Placental pericyte (primary cell): ENCODE data around the gene DCAF6. TPM values are rescaled to one million over a fixed set of nuclear protein-coding genes. Genes with fewer than 3 reads are reported as not detected.

ENCODE experiments used
- small RNA-seq: library from RNA; depleted of rRNA; stranded (forward); fragments of <200 nt; gene quantifications from one replicate; pipeline ENCODE3, GENCODE V24; 2012; ENCODE audit warnings: low replicate concordance
- total RNA-seq: library from RNA; depleted of rRNA; stranded (reverse); fragments of >200 nt; gene quantifications from 2 replicates; pipeline ENCODE4 v1.2.3, GENCODE V29; 2012

Gene DCAF6
- 45.5 and 50.3 TPM in 2 replicates for total RNA-seq

DNA sequence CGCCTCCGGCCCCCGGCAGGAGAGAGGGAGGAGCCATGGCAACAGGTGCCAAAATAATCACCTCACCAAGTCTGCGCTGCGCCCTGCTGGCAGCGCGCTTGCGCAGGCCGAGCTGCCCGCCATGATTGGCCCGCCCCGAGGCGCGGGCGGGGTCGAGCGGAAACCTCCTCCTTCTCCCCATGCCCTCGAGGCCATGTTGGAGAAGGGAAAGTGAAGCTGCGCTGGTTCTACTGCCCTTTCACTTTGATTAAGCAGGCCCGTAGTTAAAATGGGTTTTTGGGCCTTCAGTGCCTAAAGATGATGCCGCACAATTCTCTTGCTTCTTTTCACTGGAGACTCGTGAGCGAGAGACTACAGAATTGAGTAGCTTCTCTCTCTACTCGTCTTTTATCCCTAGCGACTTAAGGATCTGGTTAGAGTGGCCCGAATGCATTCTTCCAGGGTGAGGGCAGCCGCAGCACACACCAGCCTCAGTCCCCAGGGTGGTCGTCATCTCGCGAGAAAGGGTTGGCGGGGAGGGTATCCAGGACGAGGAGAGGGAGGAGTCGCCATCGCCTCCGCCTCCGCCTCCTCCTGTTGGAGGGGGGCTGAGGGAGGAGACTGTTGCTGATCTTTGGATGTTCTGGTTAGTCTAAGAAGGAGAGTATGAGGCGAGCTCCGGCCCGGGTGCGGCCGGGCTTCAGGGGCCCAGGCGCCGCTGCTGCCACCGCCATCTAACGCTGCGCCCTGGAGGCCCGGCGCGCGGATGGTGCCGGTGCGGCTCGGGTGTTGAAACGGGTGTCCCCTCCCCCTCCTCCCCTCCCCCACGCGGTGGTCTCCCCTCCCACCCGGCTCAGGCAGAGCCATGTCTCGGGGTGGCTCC is at the start of gene DCAF6:
DCAF6 (plus strand) TSS at position 616 of the 862 bp plus-strand sequence; CDS start at position 845, 229 bp downstream.

DNA sequence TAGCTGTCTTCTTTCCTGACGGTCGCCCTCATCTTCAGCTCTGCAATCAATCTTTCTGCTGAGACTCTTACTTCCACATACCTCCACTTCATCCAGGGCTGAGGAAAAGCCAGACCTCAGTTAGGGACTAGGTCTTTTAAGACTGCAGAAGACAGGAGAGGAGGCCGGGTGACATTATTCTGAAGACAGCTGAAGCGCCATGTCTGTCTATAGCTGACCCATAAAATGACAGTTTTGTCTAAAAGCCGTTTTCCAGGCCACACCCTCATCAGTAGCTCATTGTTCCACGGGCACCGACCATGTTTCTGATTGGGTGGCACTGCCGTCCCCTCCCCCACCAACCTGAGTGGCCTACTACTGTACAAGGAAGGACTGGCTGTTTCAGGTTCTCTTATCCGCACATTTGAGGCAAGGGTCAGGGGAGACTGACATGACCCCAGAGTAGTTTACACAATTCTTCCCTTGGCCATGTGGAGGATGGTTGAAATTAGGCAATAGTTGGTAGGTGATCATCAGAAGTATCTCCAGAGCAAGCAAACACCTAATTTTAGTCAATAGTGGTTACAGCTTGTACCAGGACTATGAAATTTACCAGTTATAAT is 22.5 kb upstream of the DCAF6 start, which contains the start of gene ADCY10:
ADCY10 (minus strand) TSS at position 240 of the 602 bp plus-strand sequence. CDS start 8,994 bp downstream, outside the sequence.

DNA sequence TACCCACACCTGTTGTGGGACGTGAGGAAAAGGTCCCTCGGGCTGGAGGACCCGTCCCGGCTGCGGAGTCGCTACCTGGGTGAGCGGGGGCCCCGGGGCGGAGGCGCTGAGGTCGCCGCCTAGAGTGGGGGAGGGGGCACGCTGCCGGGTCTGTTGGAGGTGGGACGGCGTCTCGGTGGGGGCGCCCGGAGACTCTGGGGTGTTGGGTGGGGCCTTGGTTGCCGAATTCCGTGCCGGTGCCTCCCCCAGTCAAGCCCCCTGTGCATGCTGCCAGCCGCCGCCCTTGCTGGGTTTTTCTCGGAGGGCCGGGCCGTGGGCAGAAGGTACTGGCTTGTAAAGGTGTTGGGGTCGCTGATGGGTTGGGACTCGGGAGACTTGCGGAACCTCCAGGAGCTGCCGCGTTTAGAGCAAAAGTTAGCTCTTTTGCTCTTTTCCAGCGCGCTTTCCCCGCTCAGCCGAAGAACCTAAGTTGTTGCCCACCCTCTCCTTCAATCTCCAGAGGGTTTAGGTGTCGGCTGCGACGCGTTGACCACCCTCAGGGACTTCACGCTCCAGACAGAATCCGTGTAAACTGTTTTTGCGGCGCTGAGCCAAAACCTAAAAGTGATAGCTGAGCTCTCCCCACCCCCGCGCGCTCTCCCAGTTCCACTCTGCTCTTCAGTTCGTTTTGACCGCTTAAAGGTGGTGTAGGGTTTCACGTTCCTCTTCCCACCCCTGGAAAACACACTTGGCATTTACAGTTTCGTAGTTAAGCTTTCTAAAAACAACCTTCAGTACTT is 636 bp downstream of the DCAF6 start, which contains the start of gene MPC2:
MPC2 (minus strand) TSS at position 143 of the 779 bp plus-strand sequence. CDS start 1,231 bp downstream, outside the sequence.

Small RNA genes within 50 kb of the gene (small RNA-seq; reads per million reads assigned to genes)
- gene MIR1255B2 = 0.13 reads per million

Other genes starting within 250 kb of the DCAF6 start
- 164 and 190 TPM in 2 replicates for gene MPZL1, start 214.7 kb upstream of the DCAF6 start, total RNA-seq
- gene ADCY10, start 22.5 kb upstream of the DCAF6 start, total RNA-seq = under 0.01 and 0.22 TPM in 2 replicates
- gene MPC2, start 389 bp downstream of the DCAF6 start, total RNA-seq = 16.0 and 29.9 TPM in 2 replicates
- gene GPR161, start 200.2 kb downstream of the DCAF6 start, total RNA-seq = 8.3 and 17.2 TPM in 2 replicates
- 30.2 and 32.4 TPM in 2 replicates for gene TIPRL, start 242.3 kb downstream of the DCAF6 start, total RNA-seq